NCI-H526 (cell line): ENCODE data around the gene C8B.

Source experiments
- DNase-seq, 2 experiments: peaks; one replicate each; lab custom pipeline; 2025; lab: John Stamatoyannopoulos, UW

Gene C8B

DNA sequence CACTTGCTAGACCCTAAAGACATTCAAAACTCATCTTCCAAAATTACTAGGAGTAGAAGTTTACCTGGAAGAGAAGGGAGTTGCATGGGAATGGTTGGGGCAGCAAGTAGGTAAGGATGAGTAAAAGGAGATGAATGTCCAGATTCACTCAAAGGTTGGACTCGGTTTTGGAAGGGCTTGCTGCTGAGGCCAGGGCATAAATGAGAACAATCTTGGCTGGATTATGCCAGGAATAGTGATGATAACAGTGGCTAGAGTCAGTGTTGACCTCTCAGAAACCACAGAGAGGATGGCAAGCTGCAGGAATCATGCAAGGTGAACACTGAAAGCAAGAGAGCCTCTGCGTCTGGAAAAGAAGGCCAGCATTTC, 67.8 kb downstream of the C8B start:
- no peak for DNase-seq

DNA sequence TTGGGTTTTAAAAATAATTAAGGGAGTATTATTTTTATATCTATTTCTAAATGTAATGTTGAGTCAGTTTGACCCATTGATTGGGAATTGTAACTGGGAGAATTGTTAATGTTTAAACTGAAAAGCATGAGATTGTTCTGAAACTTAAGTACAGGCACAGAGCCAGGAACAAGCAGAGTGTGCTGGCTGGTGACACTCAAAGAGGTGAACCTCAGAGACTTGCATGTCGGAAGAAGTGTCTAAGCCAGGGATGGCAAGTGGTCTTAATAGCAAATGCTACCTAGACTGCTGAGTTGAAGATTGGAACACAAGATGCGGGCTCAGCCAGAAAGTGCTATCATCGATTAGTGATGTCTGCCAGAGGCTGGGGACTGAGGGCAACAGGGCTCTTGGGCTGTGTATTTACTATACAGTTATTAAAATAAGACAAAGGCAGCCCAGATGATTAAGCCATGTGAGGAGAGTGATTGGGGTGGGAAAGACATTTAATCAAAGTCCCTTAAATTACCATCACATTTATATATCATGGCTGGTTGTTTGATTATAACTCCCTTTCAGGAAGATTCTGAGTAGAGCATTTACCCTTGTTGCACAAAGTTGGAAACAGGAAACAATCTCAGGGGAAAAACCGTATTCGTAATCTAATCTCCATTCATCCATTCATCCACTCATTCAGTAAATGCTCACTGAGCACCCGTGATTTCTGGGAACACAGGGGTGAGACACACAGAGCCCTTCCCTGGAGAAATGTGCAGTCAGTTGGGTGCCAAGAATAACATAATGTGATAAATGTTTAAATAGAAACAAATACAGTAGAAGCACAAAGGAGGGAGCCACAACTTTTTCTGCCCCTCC, 68.4 kb downstream of the C8B start:
- no peak for DNase-seq

GRCh38 chr1:56894014-56894413, 71.8 kb downstream of the C8B start:
- DNase-seq, result no peak

GRCh38 chr1:56890229-56890628, 75.6 kb downstream of the C8B start:
- DNase-seq, result no peak

- no peak for DNase-seq
These were observed 84.4 kb downstream of the C8B start for GRCh38 chr1:56881417-56881816.

GRCh38 chr1:56880774-56881173, 85.0 kb downstream of the C8B start:
- DNase-seq, result no peak
